ENCODE data around the gene TM4SF5.

The TM4SF5 gene

GRCh38 chr17:4768298-4768697, 3.4 kb upstream of the TM4SF5 start:
- Histone ChIP-seq H3K27me3 (ENCODE audit: insufficient read depth, poor library complexity, severe bottlenecking) (no peaks in the 10 kb centered on the region), H3K27ac (replicated peaks) (0 out of 2 replicates have a peak overlapping the region, but pooled peaks have one; percentile 18), H3K4me3 (replicated peaks; ENCODE audit: insufficient read depth, low read length) (no peak overlapping the region)
- DNase-seq (ENCODE audit: low read depth in 1 of 2, low spot score in 1 of 2): peak in 1 of 2 experiments; percentile 44
- TF ChIP-seq GABPA (IDR thresholded peaks at IDR 0.05; ENCODE audit: low read depth) (no peak), SPI1 (IDR thresholded peaks at IDR 0.05; ENCODE audit: borderline replicate concordance, low read depth) (peak; percentile 37; the same call in 1 of the 2 replicates), POLR2AphosphoS5 (IDR thresholded peaks at IDR 0.05; ENCODE audit: low read depth) (no peak), CTCF (IDR thresholded peaks at IDR 0.05; ENCODE audit: insufficient read depth, low read length) (no peak), REST (IDR thresholded peaks at IDR 0.05; ENCODE audit: insufficient replicate concordance, low read depth) (no peak)

- H3K4me3 ChIP-seq (replicated peaks; ENCODE audit: insufficient read depth, low read length): no peak overlapping the region
- H3K27me3 ChIP-seq (ENCODE audit: insufficient read depth, poor library complexity, severe bottlenecking): no peaks in the 10 kb centered on the region
- TF ChIP-seq POLR2AphosphoS5 (IDR thresholded peaks at IDR 0.05; ENCODE audit: low read depth) (no peak), GABPA (IDR thresholded peaks at IDR 0.05; ENCODE audit: low read depth) (no peak), SPI1 (IDR thresholded peaks at IDR 0.05; ENCODE audit: borderline replicate concordance, low read depth) (no peak), CTCF (IDR thresholded peaks at IDR 0.05; ENCODE audit: insufficient read depth, low read length) (no peak), REST (IDR thresholded peaks at IDR 0.05; ENCODE audit: insufficient replicate concordance, low read depth) (no peak)
- no peak for DNase-seq (ENCODE audit: low read depth in 1 of 2, low spot score in 1 of 2)
- H3K27ac ChIP-seq (replicated peaks): no peak overlapping the region
Observed at GRCh38 chr17:4769628-4770027, 2.1 kb upstream of the TM4SF5 start.

- H3K4me3 ChIP-seq (replicated peaks; ENCODE audit: insufficient read depth, low read length): no peak overlapping the region
- TF ChIP-seq GABPA (IDR thresholded peaks at IDR 0.05; ENCODE audit: low read depth) (no peak), POLR2AphosphoS5 (IDR thresholded peaks at IDR 0.05; ENCODE audit: low read depth) (no peak), CTCF (IDR thresholded peaks at IDR 0.05; ENCODE audit: insufficient read depth, low read length) (no peak), SPI1 (IDR thresholded peaks at IDR 0.05; ENCODE audit: borderline replicate concordance, low read depth) (no peak), REST (IDR thresholded peaks at IDR 0.05; ENCODE audit: insufficient replicate concordance, low read depth) (no peak)
- H3K27ac ChIP-seq (replicated peaks): no peak overlapping the region
- DNase-seq (ENCODE audit: low read depth in 1 of 2, low spot score in 1 of 2): no peak
- no peaks in the 10 kb centered on the region for H3K27me3 ChIP-seq (ENCODE audit: insufficient read depth, poor library complexity, severe bottlenecking)
Observed at GRCh38 chr17:4772235-4772613, 538 bp downstream of the TM4SF5 start.

Measured in HL-60 (cell line).